Measurements from ENCODE around the gene PRPS1L1. TPM values are rescaled to one million over a fixed set of nuclear protein-coding genes. Genes with fewer than 3 reads are reported as not detected.

Gene PRPS1L1
- total and polyA plus RNA-seq, 2 experiments from 2014 or later = not detected

DNA sequence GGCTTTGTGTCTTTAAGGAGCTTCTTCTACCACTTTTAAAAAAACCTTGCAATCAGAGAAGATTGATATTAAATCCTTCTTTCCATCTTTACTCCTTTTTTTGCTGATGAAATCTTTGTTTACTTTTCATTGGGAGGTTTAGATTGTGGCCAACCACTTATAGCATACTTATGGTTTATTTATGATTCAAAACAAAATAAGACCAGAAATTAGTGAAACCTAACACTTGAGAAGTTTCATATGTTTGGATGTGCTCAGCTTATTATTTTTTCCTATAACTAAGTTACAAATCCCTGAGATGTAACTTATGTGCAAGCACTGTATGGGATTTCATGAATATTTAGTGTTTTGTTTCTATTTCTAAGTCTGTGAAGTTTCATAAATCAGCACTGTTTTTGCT lies 13.5 kb upstream of the PRPS1L1 start:
- no peaks in the 10 kb centered on the region for H3K4me1 ChIP-seq (ENCODE audit: insufficient read depth)
- no peak overlapping the region for H3K4me3 ChIP-seq
- no peak overlapping the region for H2AFZ ChIP-seq
- ATAC-seq (no peak), DNase-seq (ENCODE audit: low spot score) (no peak)
- no peak overlapping the region for H3K27ac ChIP-seq (ENCODE audit: low read depth)
- Mint-ChIP-seq H3K27me3 (ENCODE audit: insufficient read depth, low read depth, poor library complexity) (peaks cover 2% of the 10 kb centered on the region), H3K36me3 (ENCODE audit: low read depth) (no peaks in the 10 kb centered on the region; the same call in 2 of the 3 replicates), H3K27ac (no peak overlapping the region), H3K9me3 (no peaks in the 10 kb centered on the region; the same call in 1 of the 3 replicates), H3K4me3 (no peak overlapping the region), H3K4me1 (no peaks in the 10 kb centered on the region)
- H3K36me3 ChIP-seq (ENCODE audit: insufficient read depth) = no peaks in the 10 kb centered on the region
- no peaks in the 10 kb centered on the region for H3K27me3 ChIP-seq (ENCODE audit: insufficient read depth)
- H3K9me2 ChIP-seq (ENCODE audit: insufficient read depth) = peaks cover 3% of the 10 kb centered on the region; the same call in 1 of the 2 replicates
- TF ChIP-seq POLR2AphosphoS5 (IDR thresholded peaks at IDR 0.05; ENCODE audit: low read depth) = no peak
- no peak for TF ChIP-seq ZNF114 (CRISPR knock-in tag; IDR thresholded peaks at IDR 0.05)
- TF ChIP-seq REST (IDR thresholded peaks at IDR 0.05; ENCODE audit: unreplicated experiment) = no peak
- TF ChIP-seq ETS1 (IDR thresholded peaks at IDR 0.05) = no peak
- no peak for TF ChIP-seq EZH2 (IDR thresholded peaks at IDR 0.05; ENCODE audit: low read depth, unreplicated experiment)
- no peak for TF ChIP-seq CTCF (conservative IDR thresholded peaks at IDR 0.05; ENCODE audit: low read depth in 2 of 2)
- TF ChIP-seq STAT1 (IDR thresholded peaks at IDR 0.05; ENCODE audit: unreplicated experiment) = no peak
- TF ChIP-seq JUNB (IDR thresholded peaks at IDR 0.05; ENCODE audit: unreplicated experiment) = no peak
- TF ChIP-seq ZNF462 (CRISPR knock-in tag; IDR thresholded peaks at IDR 0.05) = no peak
- TF ChIP-seq CREB1 (CRISPR knock-in tag; IDR thresholded peaks at IDR 0.05; ENCODE audit: low read depth) = no peak
- no peak for TF ChIP-seq EZH2phosphoT487 (IDR thresholded peaks at IDR 0.05; ENCODE audit: unreplicated experiment)
- no peak for TF ChIP-seq ZNF331 (CRISPR knock-in tag; IDR thresholded peaks at IDR 0.05; ENCODE audit: low read depth)
- TF ChIP-seq NANOG (IDR thresholded peaks at IDR 0.05; ENCODE audit: borderline replicate concordance) = no peak
- no peak overlapping the region for H3K4me2 ChIP-seq
- no peaks in the 10 kb centered on the region for H3K79me2 ChIP-seq (replicated peaks; ENCODE audit: insufficient read depth)
- H3F3A ChIP-seq (replicated peaks; ENCODE audit: low read depth) = no peaks in the 10 kb centered on the region
- H4K20me1 ChIP-seq (replicated peaks; ENCODE audit: insufficient read depth) = no peaks in the 10 kb centered on the region
